Smooth muscle cell (in vitro differentiated cells): ENCODE measurements around the gene BCHE. TPM values are rescaled to one million over a fixed set of nuclear protein-coding genes. Genes with fewer than 3 reads are reported as not detected.

Experiments used
- DNase-seq: peaks from one replicate; lab custom pipeline; 2025; ENCODE audit not compliant: unreplicated experiment; lab: John Stamatoyannopoulos, UW
- H2AFZ ChIP-seq: fragments of 200-600 bp; sonication (generic); 2 replicates; pipeline ENCODE4 v1.6.0; 2016; ENCODE audit warnings: antibody characterized with exemption, low read depth, mild to moderate bottlenecking
- H3F3A ChIP-seq: fragments of 200-600 bp; sonication (generic); 2 replicates; pipeline ENCODE4 v1.6.0; 2017; ENCODE audit warnings: antibody characterized with exemption, low read depth
- H3K27ac ChIP-seq: fragments of 200-600 bp; sonication (generic); 2 replicates; pipeline ENCODE4 v1.5.1; 2016; ENCODE audit warnings: low read depth, mild to moderate bottlenecking
- H3K27me3 ChIP-seq: fragments of 200-600 bp; sonication (generic); 2 replicates; pipeline ENCODE4 v1.6.1; 2016; ENCODE audit warnings: low read depth, mild to moderate bottlenecking
- H3K36me3 ChIP-seq: fragments of 200-600 bp; sonication (generic); 2 replicates; pipeline ENCODE4 v1.5.1; 2016; ENCODE audit warnings: low read depth
- H3K4me1 ChIP-seq: fragments of 200-600 bp; sonication (generic); 2 replicates; pipeline ENCODE4 v1.5.1; 2016; ENCODE audit warnings: low read depth
- H3K4me2 ChIP-seq: fragments of 200-600 bp; sonication (generic); 2 replicates; pipeline ENCODE4 v1.6.0; 2016; ENCODE audit warnings: mild to moderate bottlenecking
- H3K4me3 ChIP-seq: fragments of 200-600 bp; sonication (generic); 2 replicates; pipeline ENCODE4 v1.5.1; 2016; ENCODE audit warnings: mild to moderate bottlenecking
- H3K79me2 ChIP-seq: fragments of 200-600 bp; sonication (generic); 2 replicates; pipeline ENCODE4 v1.6.0; 2016; ENCODE audit warnings: low read depth, mild to moderate bottlenecking
- H3K9ac ChIP-seq: fragments of 200-600 bp; sonication (generic); 2 replicates; pipeline ENCODE4 v1.6.0; 2016; ENCODE audit warnings: low read depth
- H3K9me3 ChIP-seq: fragments of 200-600 bp; sonication (generic); replicated peaks from 2 replicates; pipeline ENCODE4 v1.5.1; 2016; ENCODE audit warnings: low read depth
- H4K20me1 ChIP-seq: fragments of 200-600 bp; sonication (generic); 2 replicates; pipeline ENCODE4 v1.6.0; 2016; ENCODE audit warnings: low read depth
- CTCF ChIP-seq: fragments of 200-600 bp; sonication (generic); IDR thresholded peaks from 2 replicates; pipeline ENCODE4 v1.5.1; 2017; ENCODE audit warnings: borderline replicate concordance, mild to moderate bottlenecking, antibody characterized with exemption; ENCODE audit not compliant: insufficient read depth, poor library complexity, severe bottlenecking
- WGBS: methylation state at CpG from one replicate; pipeline ENCODE4 v1.1.7; 2016; ENCODE audit warnings: low lambda C conversion rate; 5-methylcytosine and 5-hydroxymethylcytosine counted together
- polyA plus RNA-seq: library from polyadenylated mRNA; unstranded; fragments of >200 nt; fragmentation: Nextera tagmentation; extraction: Ambion mirVana; gene quantifications from 2 replicates; pipeline ENCODE4 v1.2.1, GENCODE V29; 2016
- total RNA-seq: library from RNA; depleted of rRNA; stranded (reverse); fragments of >200 nt; gene quantifications from 2 replicates; pipeline ENCODE4 v1.2.3, GENCODE V29; 2014

Gene BCHE
- total and polyA plus RNA-seq, 2 experiments from 2014 or later, result 0.22 TPM; not detected in 1

DNA sequence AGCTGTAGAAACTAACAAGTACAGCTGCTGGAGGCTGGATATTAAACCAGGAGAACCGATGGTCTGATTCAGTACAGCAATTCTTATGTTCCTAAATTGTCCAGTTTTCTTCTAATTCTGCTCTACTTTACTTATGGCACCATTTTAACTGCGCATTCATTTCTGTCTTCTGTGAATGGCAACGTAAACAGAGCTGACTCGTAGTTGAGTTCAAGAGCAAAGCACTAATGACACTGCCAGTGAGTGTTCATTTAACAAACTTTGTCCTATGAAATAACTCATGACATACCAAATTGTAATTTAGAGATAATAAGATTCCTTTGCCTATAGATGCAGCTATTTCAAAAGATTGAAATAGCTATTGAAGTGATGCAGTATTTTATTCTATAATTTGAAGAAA, 48.7 kb downstream of the BCHE start:
- no peak overlapping the region for H3K4me2 ChIP-seq
- no peaks in the 10 kb centered on the region for H3F3A ChIP-seq
- no peaks in the 10 kb centered on the region for H3K79me2 ChIP-seq
- DNase-seq, result no peak
- no peaks in the 10 kb centered on the region for H3K9me3 ChIP-seq
- no peaks in the 10 kb centered on the region for H3K4me1 ChIP-seq
- no peaks in the 10 kb centered on the region for H3K36me3 ChIP-seq
- no peaks in the 10 kb centered on the region for H3K27me3 ChIP-seq
- H3K4me3 ChIP-seq, result no peak overlapping the region
- no peak overlapping the region for H3K9ac ChIP-seq
- 85% methylated on average over 4 of the region's 4 CpGs for WGBS
- H3K27ac ChIP-seq, result no peak overlapping the region
- H2AFZ ChIP-seq, result no peak overlapping the region
- TF ChIP-seq CTCF, result no peak
- H4K20me1 ChIP-seq, result no peaks in the 10 kb centered on the region

DNA sequence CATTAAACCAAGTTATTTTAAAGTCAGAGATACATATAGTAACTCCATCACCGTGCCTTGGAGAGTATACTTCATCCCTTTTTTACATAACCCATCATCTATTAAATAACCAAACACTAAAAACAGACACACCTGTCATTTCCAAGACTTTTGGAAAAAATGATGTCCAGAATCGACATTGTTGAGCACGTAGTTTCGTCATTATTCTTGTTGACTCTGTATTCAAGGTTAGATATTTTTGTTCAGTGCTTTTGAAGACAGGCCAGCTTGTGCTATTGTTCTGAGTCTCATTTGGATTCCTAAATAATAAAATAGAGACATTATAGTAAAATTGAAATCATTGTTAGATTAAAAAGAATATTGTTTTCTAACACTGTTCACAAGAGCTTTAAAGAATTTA, 51.2 kb downstream of the BCHE start:
- DNase-seq, result no peak
- Histone ChIP-seq H3K36me3 (no peaks in the 10 kb centered on the region), H3K79me2 (no peaks in the 10 kb centered on the region), H2AFZ (no peak overlapping the region), H3K27ac (no peak overlapping the region), H4K20me1 (no peaks in the 10 kb centered on the region), H3K27me3 (no peaks in the 10 kb centered on the region), H3K4me1 (no peaks in the 10 kb centered on the region), H3K4me2 (no peak overlapping the region), H3F3A (no peaks in the 10 kb centered on the region), H3K9me3 (no peaks in the 10 kb centered on the region), H3K4me3 (no peak overlapping the region), H3K9ac (no peak overlapping the region)
- WGBS, result 88% methylated on average over 4 of the region's 4 CpGs
- TF ChIP-seq CTCF, result no peak

DNA sequence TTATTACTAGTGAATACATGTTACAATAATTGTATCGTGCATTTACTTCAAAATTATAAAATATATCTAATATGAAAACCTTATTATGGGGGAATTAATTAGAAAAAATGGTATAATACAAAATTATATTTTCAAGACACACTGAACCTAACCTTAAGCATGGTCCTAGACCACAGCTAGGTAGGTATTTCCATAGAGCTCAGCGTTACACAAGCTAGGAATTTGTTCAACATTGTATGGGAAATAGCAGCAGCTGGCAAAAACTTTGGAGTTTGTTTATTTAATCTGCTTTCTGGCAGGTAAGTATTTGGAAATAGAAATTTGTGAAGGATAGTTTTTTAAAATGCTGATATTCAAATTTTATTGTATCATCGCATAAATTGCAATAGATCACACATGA, 52.9 kb downstream of the BCHE start:
- no peaks in the 10 kb centered on the region for H3K4me1 ChIP-seq
- H3K9ac ChIP-seq, result no peak overlapping the region
- 88% methylated on average over 3 of the region's 3 CpGs for WGBS
- no peak for TF ChIP-seq CTCF
- H3K4me2 ChIP-seq, result no peak overlapping the region
- no peaks in the 10 kb centered on the region for H3K36me3 ChIP-seq
- H3K9me3 ChIP-seq, result no peaks in the 10 kb centered on the region
- H3K27ac ChIP-seq, result no peak overlapping the region
- no peaks in the 10 kb centered on the region for H3F3A ChIP-seq
- H3K27me3 ChIP-seq, result no peaks in the 10 kb centered on the region
- no peak for DNase-seq
- no peak overlapping the region for H3K4me3 ChIP-seq
- no peaks in the 10 kb centered on the region for H4K20me1 ChIP-seq
- no peak overlapping the region for H2AFZ ChIP-seq
- no peaks in the 10 kb centered on the region for H3K79me2 ChIP-seq

- no peaks in the 10 kb centered on the region for H4K20me1 ChIP-seq
- 81% methylated on average over 1 of the region's 1 CpG for WGBS
- H3K4me2 ChIP-seq, result no peak overlapping the region
- H2AFZ ChIP-seq, result no peak overlapping the region
- H3K4me1 ChIP-seq, result no peaks in the 10 kb centered on the region
- no peak for TF ChIP-seq CTCF
- H3K9ac ChIP-seq, result no peak overlapping the region
- no peaks in the 10 kb centered on the region for H3K9me3 ChIP-seq
- no peaks in the 10 kb centered on the region for H3K27me3 ChIP-seq
- H3F3A ChIP-seq, result no peaks in the 10 kb centered on the region
- H3K79me2 ChIP-seq, result no peaks in the 10 kb centered on the region
- H3K36me3 ChIP-seq, result no peaks in the 10 kb centered on the region
- DNase-seq, result no peak
- H3K27ac ChIP-seq, result no peak overlapping the region
- H3K4me3 ChIP-seq, result no peak overlapping the region
Observed at GRCh38 chr3:165783383-165783782, 53.8 kb downstream of the BCHE start.
